Glomerular visceral epithelial cell (primary cell): ENCODE measurements around the gene RNFT1.
A peak's percentile ranks its signal among the peaks of the same experiment; 100 is the strongest.
"Not testable (repeated sequence)": the region's sequence is repeated elsewhere in the genome, so short reads cannot be mapped to it uniquely, and the experiment has no call there.

Experiments
- DNase-seq: peaks from one replicate; pipeline ENCODE4 v3.0.0-alpha.2; 2016; ENCODE audit errors: extremely low spot score

Gene RNFT1

DNA sequence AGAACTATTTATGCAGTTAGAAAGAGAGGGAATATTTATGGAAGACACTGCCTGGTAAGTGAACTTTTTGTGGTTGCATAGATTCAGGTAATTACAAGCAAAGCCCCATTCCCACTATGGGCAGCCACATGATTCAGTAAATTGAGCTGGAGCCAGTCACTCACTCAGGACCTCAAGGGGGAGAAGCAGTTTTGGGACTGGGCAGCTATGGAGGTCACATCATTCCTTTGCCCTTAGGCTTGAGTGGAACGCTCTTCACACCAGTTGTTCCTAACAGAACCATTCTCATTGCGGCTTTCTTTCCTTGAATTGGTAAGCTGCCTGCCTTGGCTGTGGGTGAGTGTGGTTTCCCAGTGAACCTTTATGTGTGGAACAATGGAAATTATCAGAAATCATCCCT, 34.4 kb downstream of the RNFT1 start:
- not testable (repeated sequence) for DNase-seq

DNA sequence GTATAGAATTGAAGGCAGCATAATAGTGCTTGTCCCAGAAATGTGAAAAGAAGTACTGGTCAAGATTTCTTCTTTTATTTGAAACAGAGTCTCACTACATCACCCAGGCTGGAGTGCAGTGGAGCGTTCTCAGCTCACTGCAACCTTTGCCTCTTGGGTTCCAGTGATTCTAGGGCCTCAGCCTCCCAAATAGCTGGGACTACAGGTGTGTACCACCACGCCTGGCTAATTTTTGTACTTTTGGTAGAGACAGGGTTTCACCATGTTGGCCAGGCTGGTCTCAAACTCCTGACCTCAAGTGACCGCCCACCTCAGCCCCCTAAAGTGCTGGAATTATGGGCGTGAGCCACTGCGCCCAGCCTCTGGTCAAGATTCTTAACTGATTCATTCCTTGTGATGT, 43.9 kb downstream of the RNFT1 start:
- not testable (repeated sequence) for DNase-seq

- no peak for DNase-seq
These were observed 48.1 kb downstream of the RNFT1 start for GRCh38 chr17:59916446-59916845.

DNA sequence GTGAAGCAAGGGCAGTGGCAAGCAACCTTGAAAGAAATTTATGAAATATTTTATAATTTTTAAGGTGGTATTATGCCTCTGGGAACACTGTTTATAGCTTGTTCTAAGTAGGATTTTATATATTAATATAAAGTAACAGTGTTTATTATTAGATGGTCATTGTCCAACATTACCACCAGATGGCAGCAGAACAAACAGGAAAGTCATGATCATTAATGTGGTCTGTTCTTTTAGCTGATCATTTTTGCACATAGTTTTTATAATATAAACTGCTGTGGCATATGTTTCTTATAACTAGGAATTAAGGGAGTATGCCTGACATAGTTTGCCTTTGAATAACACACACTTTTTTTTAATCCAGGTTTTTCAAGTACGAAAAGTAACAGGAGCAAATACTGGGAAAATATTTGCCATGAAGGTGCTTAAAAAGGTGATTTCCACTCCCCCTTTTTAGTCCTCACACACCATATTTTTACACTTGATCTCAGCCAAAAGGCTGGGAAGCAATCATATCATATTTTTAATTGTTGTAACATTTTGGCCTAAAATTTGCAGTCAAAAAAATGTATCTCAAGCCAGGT, 50.2 kb downstream of the RNFT1 start:
- peak; percentile 44 for DNase-seq

DNA sequence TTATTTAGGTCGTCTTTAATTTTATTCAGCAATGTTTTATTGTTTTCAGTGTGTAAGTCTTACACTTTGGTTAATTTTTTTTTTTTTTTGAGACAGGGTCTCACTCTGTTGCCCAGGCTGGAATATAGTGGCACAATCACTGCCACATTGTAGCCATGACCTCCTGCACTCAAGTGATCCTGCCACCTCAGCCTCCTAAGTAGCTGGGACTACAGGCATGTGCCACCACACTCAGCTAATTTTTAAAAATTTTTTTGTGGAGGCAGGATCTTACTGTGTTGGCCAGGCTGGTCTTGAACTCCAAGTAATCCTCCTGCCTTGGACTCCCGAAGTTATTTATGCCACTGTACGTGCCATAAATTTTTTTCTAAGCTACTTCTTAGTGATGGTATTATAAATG, 57.1 kb downstream of the RNFT1 start:
- DNase-seq, result no peak

GRCh38 chr17:59903455-59903854, 61.1 kb downstream of the RNFT1 start:
- no peak for DNase-seq
